HepG2 (cell line): ENCODE results near the gene SMAD7. TPM values are rescaled to one million over a fixed set of nuclear protein-coding genes. Genes with fewer than 3 reads are reported as not detected.

Source experiments
- ERF ChIP-seq: IDR thresholded peaks from 2 replicates; pipeline ENCODE4 v1.6.1; 2018; ENCODE audit warnings: missing biosample characterization, missing genetic modification reagents
- HOXD1 ChIP-seq: sonication (generic); formaldehyde crosslinking; IDR thresholded peaks from 2 replicates; pipeline ENCODE4 v1.5.0; 2020; ENCODE audit warnings: missing genetic modification reagents
- IKZF1 ChIP-seq: fragments of 450-650 bp; IDR thresholded peaks from 2 replicates; pipeline ENCODE4 v1.7.1; 2016
- NR1H2 ChIP-seq: sonication (generic); formaldehyde crosslinking; IDR thresholded peaks from 2 replicates; pipeline ENCODE4 v1.8.1; 2022; ENCODE audit warnings: low read depth, missing genetic modification reagents, borderline replicate concordance
- NR3C1 ChIP-seq: sonication (generic); formaldehyde crosslinking; IDR thresholded peaks from 2 replicates; pipeline ENCODE4 v1.4.0; 2020; ENCODE audit warnings: missing genetic modification reagents
- SIX1 ChIP-seq: sonication (generic); formaldehyde crosslinking; IDR thresholded peaks from 2 replicates; pipeline ENCODE4 v1.4.0; 2020; ENCODE audit warnings: missing genetic modification reagents, borderline replicate concordance
- SOX5 ChIP-seq: IDR thresholded peaks from 2 replicates; pipeline ENCODE4 v1.6.1; 2016; ENCODE audit warnings: borderline replicate concordance
- TBP ChIP-seq: sonication (generic); formaldehyde crosslinking; IDR thresholded peaks from 2 replicates; pipeline ENCODE4 v1.5.0; 2020; ENCODE audit warnings: missing genetic modification reagents
- ZNF12 ChIP-seq: sonication (generic); formaldehyde crosslinking; IDR thresholded peaks from 2 replicates; pipeline ENCODE4 v1.5.0; 2020; ENCODE audit warnings: missing genetic modification reagents
- ZNF292 ChIP-seq: sonication (generic); formaldehyde crosslinking; IDR thresholded peaks from 2 replicates; pipeline ENCODE4 v1.8.1; 2022; ENCODE audit warnings: mild to moderate bottlenecking, low read depth, missing genetic modification reagents, borderline replicate concordance
- ZNF30 ChIP-seq: sonication (generic); formaldehyde crosslinking; IDR thresholded peaks from 2 replicates; pipeline ENCODE4 v1.5.0; 2020; ENCODE audit warnings: mild to moderate bottlenecking, missing genetic modification reagents
- ZNF335 ChIP-seq: sonication (generic); formaldehyde crosslinking; IDR thresholded peaks from 2 replicates; pipeline ENCODE4 v1.4.0; 2020; ENCODE audit warnings: missing genetic modification reagents
- ZNF432 ChIP-seq: sonication (generic); formaldehyde crosslinking; IDR thresholded peaks from 2 replicates; pipeline ENCODE4 v1.5.0; 2020; ENCODE audit warnings: missing genetic modification reagents, mild to moderate bottlenecking, borderline replicate concordance
- ZNF776 ChIP-seq: sonication (generic); formaldehyde crosslinking; IDR thresholded peaks from 2 replicates; pipeline ENCODE4 v1.4.0; 2020; ENCODE audit warnings: mild to moderate bottlenecking, missing genetic modification reagents
- ZNF780A ChIP-seq: sonication (generic); formaldehyde crosslinking; IDR thresholded peaks from 2 replicates; pipeline ENCODE4 v1.8.0; 2022; ENCODE audit warnings: mild to moderate bottlenecking, missing genetic modification reagents, moderate library complexity
- polyA plus RNA-seq, 8 experiments: library from polyadenylated mRNA; depleted of rRNA in 3 of 8; stranded (reverse) in 7 of 8; unstranded in 1 of 8; fragments of >200 nt; fragmentation: Illumina TruSeq in 4 of 8; extraction: Trizol in 4 of 8; gene quantifications; 2 replicates each; pipeline versions ENCODE4 v1.2.1 to v1.2.3, GENCODE V29; 2011 to 2016; ENCODE audit warnings: low read depth in 4 of 8, missing spikeins in 1 of 8, mixed read lengths in 1 of 8; ENCODE audit not compliant: insufficient read depth in 1 of 8
- total RNA-seq, 5 experiments: library from RNA; depleted of rRNA; stranded (reverse); fragments of >200 nt; fragmentation: Illumina TruSeq; extraction: Trizol; gene quantifications; 2 replicates each; pipeline ENCODE4 v1.2.3, GENCODE V29; 2016; ENCODE audit warnings: low read depth in 1 of 5
- TF ChIP-seq, protein P1 (sequence below): sonication (generic); formaldehyde crosslinking; IDR thresholded peaks from 2 replicates; pipeline ENCODE4 v1.4.0; 2020; ENCODE audit warnings: mild to moderate bottlenecking, missing genetic modification reagents
- TF ChIP-seq, protein P2 (sequence below): sonication (generic); formaldehyde crosslinking; IDR thresholded peaks from 2 replicates; pipeline ENCODE4 v1.5.0; 2020; ENCODE audit warnings: mild to moderate bottlenecking, missing genetic modification reagents, borderline replicate concordance
- TF ChIP-seq, protein P3 (sequence below): IDR thresholded peaks from 2 replicates; pipeline ENCODE4 v1.6.1; 2016; ENCODE audit warnings: low read depth, borderline replicate concordance
- TF ChIP-seq, protein P4 (sequence below): sonication (generic); formaldehyde crosslinking; IDR thresholded peaks from 2 replicates; pipeline ENCODE4 v1.5.0; 2020; ENCODE audit warnings: missing genetic modification reagents

SMAD7 gene
- total and polyA plus RNA-seq, 2 of the 13 experiments (the other 11 are each of a cell fraction or from before 2014, with no cell fraction given), result 17.4 to 24.7 TPM

DNA sequence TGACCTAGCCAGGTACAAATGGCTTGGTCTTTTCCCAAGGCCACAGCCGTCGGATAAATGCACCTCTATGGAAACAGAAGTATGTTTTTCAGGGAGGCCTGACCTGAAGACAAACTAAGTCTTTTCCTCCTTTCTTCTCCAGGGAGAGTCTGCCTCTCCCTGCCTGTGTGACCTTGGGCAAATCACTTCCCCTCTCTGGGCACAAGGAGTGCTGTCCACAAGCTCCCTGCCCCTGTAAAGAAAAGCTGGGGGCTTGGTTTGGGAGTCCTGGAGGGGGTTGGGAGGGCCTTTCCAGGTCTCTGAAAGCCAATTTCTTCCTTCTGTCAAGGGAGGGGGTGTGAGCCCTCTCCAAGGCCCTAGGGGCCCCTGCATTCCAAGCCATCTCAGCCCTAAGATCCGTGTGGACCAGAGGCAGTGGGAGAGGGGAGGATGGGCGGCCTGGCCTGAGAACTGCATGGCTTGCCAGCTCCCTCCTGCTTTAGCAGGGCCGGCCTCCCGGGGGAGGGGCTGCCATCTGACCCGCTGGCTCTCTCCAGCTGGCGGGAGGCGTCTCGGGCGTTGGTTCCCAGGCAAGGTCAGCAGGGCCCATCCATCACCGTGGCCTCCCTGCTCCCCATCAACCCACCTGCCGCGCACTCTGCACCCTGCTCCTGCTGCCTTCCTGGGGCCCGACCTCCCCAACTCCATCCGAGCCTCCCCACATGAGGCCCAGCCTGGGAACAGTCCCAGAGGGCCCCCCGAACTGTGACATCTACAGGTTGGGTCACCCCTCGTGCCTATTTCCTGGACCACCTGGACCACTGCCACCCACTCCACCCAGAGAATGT is 61.4 kb downstream of the SMAD7 start (continued):
- TF ChIP-seq ZNF292 (CRISPR knock-in tag), result peak; percentile 58; the same call in 1 of the 2 replicates
- no peak for TF ChIP-seq ZNF780A (CRISPR knock-in tag)
- TF ChIP-seq ERF (CRISPR knock-in tag), result 0 out of 2 replicates have a peak, but pooled peaks have one; percentile 16
- TF ChIP-seq IKZF1, result no peak
- no peak for TF ChIP-seq SOX5 (CRISPR knock-in tag)
- TF ChIP-seq NR1H2 (CRISPR knock-in tag), result no peak
- no peak for TF ChIP-seq ZNF335 (CRISPR knock-in tag)
- no peak for TF ChIP-seq SIX1 (CRISPR knock-in tag)
- TF ChIP-seq, protein P1, sequence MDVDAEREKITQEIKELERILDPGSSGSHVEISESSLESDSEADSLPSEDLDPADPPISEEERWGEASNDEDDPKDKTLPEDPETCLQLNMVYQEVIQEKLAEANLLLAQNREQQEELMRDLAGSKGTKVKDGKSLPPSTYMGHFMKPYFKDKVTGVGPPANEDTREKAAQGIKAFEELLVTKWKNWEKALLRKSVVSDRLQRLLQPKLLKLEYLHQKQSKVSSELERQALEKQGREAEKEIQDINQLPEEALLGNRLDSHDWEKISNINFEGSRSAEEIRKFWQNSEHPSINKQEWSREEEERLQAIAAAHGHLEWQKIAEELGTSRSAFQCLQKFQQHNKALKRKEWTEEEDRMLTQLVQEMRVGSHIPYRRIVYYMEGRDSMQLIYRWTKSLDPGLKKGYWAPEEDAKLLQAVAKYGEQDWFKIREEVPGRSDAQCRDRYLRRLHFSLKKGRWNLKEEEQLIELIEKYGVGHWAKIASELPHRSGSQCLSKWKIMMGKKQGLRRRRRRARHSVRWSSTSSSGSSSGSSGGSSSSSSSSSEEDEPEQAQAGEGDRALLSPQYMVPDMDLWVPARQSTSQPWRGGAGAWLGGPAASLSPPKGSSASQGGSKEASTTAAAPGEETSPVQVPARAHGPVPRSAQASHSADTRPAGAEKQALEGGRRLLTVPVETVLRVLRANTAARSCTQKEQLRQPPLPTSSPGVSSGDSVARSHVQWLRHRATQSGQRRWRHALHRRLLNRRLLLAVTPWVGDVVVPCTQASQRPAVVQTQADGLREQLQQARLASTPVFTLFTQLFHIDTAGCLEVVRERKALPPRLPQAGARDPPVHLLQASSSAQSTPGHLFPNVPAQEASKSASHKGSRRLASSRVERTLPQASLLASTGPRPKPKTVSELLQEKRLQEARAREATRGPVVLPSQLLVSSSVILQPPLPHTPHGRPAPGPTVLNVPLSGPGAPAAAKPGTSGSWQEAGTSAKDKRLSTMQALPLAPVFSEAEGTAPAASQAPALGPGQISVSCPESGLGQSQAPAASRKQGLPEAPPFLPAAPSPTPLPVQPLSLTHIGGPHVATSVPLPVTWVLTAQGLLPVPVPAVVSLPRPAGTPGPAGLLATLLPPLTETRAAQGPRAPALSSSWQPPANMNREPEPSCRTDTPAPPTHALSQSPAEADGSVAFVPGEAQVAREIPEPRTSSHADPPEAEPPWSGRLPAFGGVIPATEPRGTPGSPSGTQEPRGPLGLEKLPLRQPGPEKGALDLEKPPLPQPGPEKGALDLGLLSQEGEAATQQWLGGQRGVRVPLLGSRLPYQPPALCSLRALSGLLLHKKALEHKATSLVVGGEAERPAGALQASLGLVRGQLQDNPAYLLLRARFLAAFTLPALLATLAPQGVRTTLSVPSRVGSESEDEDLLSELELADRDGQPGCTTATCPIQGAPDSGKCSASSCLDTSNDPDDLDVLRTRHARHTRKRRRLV (CRISPR knock-in tag), result no peak
- no peak for TF ChIP-seq ZNF30 (CRISPR knock-in tag)
- no peak for TF ChIP-seq ZNF12 (CRISPR knock-in tag)
- no peak for TF ChIP-seq ZNF776
- no peak for TF ChIP-seq ZNF432 (CRISPR knock-in tag)
- no peak for TF ChIP-seq NR3C1 (CRISPR knock-in tag)
- TF ChIP-seq, protein P2, sequence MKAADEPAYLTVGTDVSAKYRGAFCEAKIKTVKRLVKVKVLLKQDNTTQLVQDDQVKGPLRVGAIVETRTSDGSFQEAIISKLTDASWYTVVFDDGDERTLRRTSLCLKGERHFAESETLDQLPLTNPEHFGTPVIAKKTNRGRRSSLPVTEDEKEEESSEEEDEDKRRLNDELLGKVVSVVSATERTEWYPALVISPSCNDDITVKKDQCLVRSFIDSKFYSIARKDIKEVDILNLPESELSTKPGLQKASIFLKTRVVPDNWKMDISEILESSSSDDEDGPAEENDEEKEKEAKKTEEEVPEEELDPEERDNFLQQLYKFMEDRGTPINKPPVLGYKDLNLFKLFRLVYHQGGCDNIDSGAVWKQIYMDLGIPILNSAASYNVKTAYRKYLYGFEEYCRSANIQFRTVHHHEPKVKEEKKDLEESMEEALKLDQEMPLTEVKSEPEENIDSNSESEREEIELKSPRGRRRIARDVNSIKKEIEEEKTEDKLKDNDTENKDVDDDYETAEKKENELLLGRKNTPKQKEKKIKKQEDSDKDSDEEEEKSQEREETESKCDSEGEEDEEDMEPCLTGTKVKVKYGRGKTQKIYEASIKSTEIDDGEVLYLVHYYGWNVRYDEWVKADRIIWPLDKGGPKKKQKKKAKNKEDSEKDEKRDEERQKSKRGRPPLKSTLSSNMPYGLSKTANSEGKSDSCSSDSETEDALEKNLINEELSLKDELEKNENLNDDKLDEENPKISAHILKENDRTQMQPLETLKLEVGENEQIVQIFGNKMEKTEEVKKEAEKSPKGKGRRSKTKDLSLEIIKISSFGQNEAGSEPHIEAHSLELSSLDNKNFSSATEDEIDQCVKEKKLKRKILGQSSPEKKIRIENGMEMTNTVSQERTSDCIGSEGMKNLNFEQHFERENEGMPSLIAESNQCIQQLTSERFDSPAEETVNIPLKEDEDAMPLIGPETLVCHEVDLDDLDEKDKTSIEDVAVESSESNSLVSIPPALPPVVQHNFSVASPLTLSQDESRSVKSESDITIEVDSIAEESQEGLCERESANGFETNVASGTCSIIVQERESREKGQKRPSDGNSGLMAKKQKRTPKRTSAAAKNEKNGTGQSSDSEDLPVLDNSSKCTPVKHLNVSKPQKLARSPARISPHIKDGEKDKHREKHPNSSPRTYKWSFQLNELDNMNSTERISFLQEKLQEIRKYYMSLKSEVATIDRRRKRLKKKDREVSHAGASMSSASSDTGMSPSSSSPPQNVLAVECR (CRISPR knock-in tag), result peak; percentile 35; the same call in 1 of the 2 replicates
- peak; percentile 55; the same call in 1 of the 2 replicates for TF ChIP-seq HOXD1 (CRISPR knock-in tag)
- TF ChIP-seq, protein P3, sequence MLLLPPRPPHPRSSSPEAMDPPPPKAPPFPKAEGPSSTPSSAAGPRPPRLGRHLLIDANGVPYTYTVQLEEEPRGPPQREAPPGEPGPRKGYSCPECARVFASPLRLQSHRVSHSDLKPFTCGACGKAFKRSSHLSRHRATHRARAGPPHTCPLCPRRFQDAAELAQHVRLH, result no peak
- TF ChIP-seq, protein P4, sequence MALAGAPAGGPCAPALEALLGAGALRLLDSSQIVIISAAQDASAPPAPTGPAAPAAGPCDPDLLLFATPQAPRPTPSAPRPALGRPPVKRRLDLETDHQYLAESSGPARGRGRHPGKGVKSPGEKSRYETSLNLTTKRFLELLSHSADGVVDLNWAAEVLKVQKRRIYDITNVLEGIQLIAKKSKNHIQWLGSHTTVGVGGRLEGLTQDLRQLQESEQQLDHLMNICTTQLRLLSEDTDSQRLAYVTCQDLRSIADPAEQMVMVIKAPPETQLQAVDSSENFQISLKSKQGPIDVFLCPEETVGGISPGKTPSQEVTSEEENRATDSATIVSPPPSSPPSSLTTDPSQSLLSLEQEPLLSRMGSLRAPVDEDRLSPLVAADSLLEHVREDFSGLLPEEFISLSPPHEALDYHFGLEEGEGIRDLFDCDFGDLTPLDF (CRISPR knock-in tag), result no peak
- no peak for TF ChIP-seq TBP (CRISPR knock-in tag)
